MM.1S (cell line): ENCODE data around the gene NPC2.

Experiments used
- CTCF ChIP-seq: fragments of 300-600 bp; sonication (generic); IDR thresholded peaks from 2 replicates; pipeline ENCODE4 v1.5.1; 2016; ENCODE audit warnings: antibody characterized with exemption, low read length, mixed read lengths
- EZH2 ChIP-seq: fragments of 300-600 bp; sonication (generic); optimal IDR thresholded peaks from 2 replicates; pipeline ENCODE3; 2017; ENCODE audit warnings: low read depth, mild to moderate bottlenecking, antibody characterized with exemption, low read length, mixed read lengths
- EZH2phosphoT487 ChIP-seq: fragments of 300-600 bp; sonication (generic); IDR thresholded peaks from 2 replicates; pipeline ENCODE4 v1.6.1; 2018; ENCODE audit warnings: antibody characterized with exemption, low read length

- no peak for TF ChIP-seq CTCF
- no peak for TF ChIP-seq EZH2phosphoT487
- TF ChIP-seq EZH2 = no peak
Observed at GRCh38 chr14:74444866-74445265, 48.2 kb downstream of the NPC2 start.
